GM12892 (cell line): ENCODE measurements around the gene CNIH3.

ENCODE experiments used
- DNase-seq: peaks from one replicate; pipeline ENCODE4 v3.0.0; 2011; ENCODE audit not compliant: insufficient read length
- FAIRE-seq: peaks from 2 replicates; lab custom pipeline; 2011; peaks lifted over from hg19 to GRCh38; lab: Jason Lieb, UNC
- POLR2A ChIP-seq: IDR thresholded peaks from 2 replicates; pipeline ENCODE4 v1.6.1; 2011; ENCODE audit warnings: low read depth, low read length, control low read depth
- POLR2AphosphoS5 ChIP-seq: IDR thresholded peaks from 2 replicates; pipeline ENCODE4 v1.6.1; 2011; ENCODE audit warnings: low read depth, low read length, control low read depth
- TAF1 ChIP-seq: IDR thresholded peaks from 2 replicates; pipeline ENCODE4 v1.6.1; 2011; ENCODE audit warnings: low read depth, mild to moderate bottlenecking, control low read depth, low read length, borderline replicate concordance

The CNIH3 gene

DNA sequence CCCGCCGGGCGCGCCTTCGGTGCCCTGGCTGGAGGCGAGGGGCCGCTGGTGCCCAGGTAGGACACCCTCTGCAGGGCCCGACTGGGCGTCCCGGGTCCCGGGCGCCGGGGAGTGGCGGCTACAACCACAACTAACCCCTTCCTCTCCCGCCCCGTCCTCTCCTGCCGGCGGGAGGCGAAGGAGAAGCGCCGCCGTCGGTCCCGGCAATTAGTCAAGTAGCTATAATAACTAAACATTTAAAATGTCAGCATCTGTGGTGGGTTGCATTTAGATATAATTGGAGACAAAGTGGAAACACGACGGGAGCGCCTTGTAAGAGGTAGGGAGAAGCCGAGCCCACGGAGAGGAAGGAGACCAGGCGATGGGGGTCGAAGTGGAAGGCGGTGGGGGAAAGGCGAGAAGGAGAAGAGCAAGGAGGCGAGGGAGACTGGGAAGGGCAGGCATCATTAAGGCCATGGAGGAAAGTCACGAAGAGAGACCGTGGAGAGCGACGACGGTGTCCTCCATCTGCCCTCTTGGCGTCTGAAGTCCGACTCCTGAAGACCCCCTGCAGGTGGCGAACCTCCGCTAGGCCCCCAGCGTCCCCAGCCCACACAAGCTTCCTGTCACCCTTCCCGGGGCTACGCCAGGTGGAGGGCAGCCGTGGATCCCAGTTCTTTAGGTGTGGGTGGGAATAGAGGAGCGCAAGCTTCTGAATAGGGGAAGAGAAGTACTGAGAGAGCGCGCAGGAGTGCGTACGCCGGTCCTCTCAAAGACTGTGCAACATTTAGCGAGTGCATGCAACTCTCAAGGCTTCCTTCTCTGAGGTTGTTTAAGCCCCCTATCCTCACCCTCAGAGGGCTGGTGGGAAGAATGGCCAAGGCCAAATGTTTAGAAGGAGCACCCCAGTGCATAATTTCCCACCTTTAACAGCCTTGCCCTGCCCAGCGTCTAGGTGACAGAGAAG is 1.6 kb downstream of the CNIH3 start:
- no peak for DNase-seq
- TF ChIP-seq POLR2A, result no peak
- no peak for TF ChIP-seq POLR2AphosphoS5
- no peak for TF ChIP-seq TAF1
- no peak for FAIRE-seq

GRCh38 chr1:224619209-224619608 is 3.1 kb downstream of the CNIH3 start:
- FAIRE-seq (no peak), DNase-seq (no peak)
- no peak for TF ChIP-seq POLR2A
- no peak for TF ChIP-seq POLR2AphosphoS5
- TF ChIP-seq TAF1, result no peak

DNA sequence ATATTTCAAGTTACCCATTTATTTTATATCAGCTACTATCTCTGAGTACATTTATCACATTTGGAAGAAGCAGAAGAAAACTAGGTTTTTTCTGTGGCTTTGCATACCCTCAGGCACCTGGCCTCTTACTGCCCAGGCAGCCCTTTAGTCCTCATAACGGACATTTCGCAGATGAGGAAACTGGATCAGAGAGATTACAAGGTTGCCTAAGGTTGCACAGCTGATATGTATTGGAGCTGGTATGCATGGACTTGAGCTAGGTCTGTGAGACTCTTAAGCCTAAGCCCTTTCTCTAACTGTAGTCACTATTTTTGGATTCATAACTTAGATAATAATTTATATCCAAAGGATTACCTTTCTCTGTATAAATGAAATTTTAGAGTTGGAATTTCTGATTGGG is 4.0 kb downstream of the CNIH3 start:
- TF ChIP-seq TAF1, result no peak
- no peak for TF ChIP-seq POLR2A
- FAIRE-seq (no peak), DNase-seq (no peak)

GRCh38 chr1:224621813-224622682 is 5.9 kb downstream of the CNIH3 start:
- TF ChIP-seq POLR2AphosphoS5 (no peak), TAF1 (no peak), POLR2A (no peak)
- FAIRE-seq (no peak), DNase-seq (no peak)

DNA sequence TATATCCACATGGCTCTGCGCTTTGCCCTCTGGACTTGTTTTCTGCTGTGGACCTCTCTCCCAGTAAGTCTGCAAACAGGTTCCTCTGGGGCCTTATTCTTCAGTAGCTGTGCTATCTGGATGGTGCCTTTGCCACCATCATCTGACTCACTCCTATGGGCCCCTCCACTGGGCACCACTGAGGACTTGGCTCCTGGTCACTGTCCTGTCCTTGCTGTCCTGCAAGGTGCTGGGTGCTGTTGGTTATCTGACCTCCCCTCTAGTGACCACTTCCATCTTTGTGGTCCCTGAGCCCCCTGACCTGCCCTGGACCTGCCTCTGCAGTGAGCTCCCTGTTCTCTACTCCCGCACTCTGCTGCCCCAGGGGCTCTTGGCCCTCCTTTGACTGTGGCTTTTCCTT is 6.7 kb downstream of the CNIH3 start:
- DNase-seq (no peak), FAIRE-seq (no peak)
- no peak for TF ChIP-seq POLR2A
- no peak for TF ChIP-seq TAF1
- TF ChIP-seq POLR2AphosphoS5, result no peak

DNA sequence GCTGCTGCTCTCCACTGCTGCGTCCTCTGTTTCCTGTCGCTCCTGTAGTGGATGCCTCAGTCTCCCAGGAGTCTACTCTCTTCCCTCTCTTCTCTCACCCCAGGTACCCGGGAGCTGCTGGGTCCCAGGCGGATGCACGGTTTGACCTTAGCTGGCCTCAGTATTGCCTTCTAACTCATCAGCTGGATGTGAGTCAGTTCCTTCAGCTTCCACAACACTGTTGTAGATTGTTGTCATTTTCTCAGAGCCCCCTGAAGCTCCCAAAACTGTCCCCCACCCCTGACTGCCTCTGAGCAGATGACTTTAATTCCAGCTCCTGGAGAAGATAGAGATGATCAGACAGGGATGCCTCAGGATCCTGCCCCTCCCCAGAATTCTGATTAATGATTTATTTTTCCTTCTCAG is 7.2 kb downstream of the CNIH3 start:
- no peak for FAIRE-seq
- no peak for DNase-seq
- no peak for TF ChIP-seq POLR2A
- TF ChIP-seq TAF1, result no peak
- TF ChIP-seq POLR2AphosphoS5, result no peak

GRCh38 chr1:224623743-224624333 is 7.7 kb downstream of the CNIH3 start:
- DNase-seq (peak; percentile 29), FAIRE-seq (no peak)
- TF ChIP-seq POLR2A (no peak), POLR2AphosphoS5 (no peak), TAF1 (no peak)

DNA sequence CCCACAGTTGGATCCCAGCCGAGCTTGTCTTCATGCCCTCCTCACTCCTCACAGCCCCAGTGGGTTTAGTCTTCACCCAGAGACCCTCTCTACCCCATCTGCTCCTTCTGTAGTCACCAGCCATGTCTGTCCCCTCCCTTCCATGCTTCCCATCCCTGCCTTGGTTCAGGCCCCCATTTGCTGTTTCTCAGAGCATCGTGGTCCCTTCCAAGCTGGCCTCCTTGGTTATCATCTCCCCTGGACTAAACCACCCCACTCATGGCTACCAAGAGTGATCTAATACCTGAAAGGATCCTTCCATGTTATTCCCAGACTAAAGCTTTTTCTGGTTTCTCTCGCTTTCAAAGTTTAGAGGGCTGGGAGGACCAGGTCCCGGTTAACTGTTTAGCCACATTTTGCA is 8.3 kb downstream of the CNIH3 start:
- FAIRE-seq, result no peak
- no peak for TF ChIP-seq POLR2A
- TF ChIP-seq POLR2AphosphoS5, result no peak
- no peak for TF ChIP-seq TAF1
- DNase-seq, result no peak

GRCh38 chr1:224626042-224626441 is 9.9 kb downstream of the CNIH3 start:
- FAIRE-seq, result no peak
- TF ChIP-seq POLR2A (no peak), TAF1 (no peak), POLR2AphosphoS5 (no peak)

DNA sequence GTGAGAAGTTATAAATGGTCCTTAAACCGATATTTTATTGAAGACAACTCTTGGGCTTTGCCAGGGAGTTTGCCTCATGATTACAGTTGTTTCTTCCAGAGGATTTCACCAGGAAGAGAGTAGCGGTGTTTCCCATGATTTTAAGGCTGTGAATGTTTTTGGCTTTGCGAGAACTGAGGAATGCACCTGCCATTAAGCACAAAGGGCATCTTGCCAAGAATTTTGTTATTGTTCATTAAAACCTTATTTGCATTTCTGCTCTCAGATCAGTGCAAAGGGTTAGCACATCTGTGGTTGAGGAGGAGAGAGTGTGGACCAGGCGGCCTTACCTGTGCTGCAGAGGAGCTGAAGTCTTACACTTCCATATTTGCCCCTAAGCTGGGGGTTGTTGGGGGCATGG is 13.8 kb downstream of the CNIH3 start:
- DNase-seq, result no peak
- no peak for TF ChIP-seq TAF1
- TF ChIP-seq POLR2AphosphoS5, result no peak
- TF ChIP-seq POLR2A, result no peak
- no peak for FAIRE-seq

More at GRCh38 chr1:224626042-224626441, 9.9 kb downstream of the CNIH3 start:
- DNase-seq, result no peak

DNA sequence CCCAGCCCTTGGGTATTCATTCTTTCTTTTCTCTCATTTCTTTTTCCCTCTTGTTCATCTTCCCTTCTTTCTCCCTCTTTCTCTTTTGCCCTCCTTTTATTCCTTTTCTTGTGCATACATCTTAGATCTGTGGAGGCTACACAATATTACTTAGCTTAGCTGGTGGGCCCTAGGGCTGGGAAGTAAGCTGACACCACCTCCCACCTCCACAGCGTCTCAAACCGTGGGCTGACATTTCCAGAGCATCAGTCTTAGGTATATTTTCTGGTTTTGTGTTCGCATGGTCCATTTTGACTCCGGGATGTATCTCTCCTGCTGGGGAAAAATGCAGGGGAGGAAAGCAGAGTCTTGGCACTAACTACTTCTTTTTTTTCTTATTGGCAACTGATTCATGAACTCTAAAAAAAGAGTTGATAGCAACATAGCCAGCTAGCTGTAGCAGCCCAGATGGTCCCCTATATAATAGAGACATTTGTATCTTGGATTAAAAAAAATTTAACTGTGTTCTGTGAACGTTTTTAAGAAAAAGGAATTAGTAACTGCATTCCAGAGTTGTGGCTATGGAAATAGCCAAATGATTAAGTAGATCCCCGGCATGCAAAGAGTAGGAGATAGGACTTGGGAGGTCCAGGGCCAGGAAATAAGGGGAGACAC is 15.5 kb downstream of the CNIH3 start:
- TF ChIP-seq POLR2A (no peak), POLR2AphosphoS5 (no peak), TAF1 (no peak)
- FAIRE-seq (no peak), DNase-seq (no peak)
